GM13976 (cell line): ENCODE results near the gene IGSF8.

ENCODE experiments used
- DNase-seq: peaks from one replicate; pipeline ENCODE4 v3.0.0; 2012; ENCODE audit warnings: low spot score
- in situ Hi-C: fragments of 300-500 bp; cut with MboI; formaldehyde crosslinking; loops from one replicate; pipeline ENCODE4 v1.12.0; 2022; ENCODE audit warnings: low sequenced_read_pairs, mixed read lengths, inconsistent platforms; ENCODE audit not compliant: unreplicated experiment
- TF ChIP-seq, protein P1 (sequence below): IDR thresholded peaks from 2 replicates; pipeline ENCODE4 v1.5.1; 2012; ENCODE audit warnings: borderline replicate concordance, mild to moderate bottlenecking; ENCODE audit not compliant: insufficient read depth; ENCODE audit errors: extremely low read depth, missing control alignments, control extremely low read depth

Gene IGSF8

GRCh38 chr1:160064164-160064563, 34.3 kb downstream of the IGSF8 start:
- DNase-seq = no peak
- TF ChIP-seq, protein P1, sequence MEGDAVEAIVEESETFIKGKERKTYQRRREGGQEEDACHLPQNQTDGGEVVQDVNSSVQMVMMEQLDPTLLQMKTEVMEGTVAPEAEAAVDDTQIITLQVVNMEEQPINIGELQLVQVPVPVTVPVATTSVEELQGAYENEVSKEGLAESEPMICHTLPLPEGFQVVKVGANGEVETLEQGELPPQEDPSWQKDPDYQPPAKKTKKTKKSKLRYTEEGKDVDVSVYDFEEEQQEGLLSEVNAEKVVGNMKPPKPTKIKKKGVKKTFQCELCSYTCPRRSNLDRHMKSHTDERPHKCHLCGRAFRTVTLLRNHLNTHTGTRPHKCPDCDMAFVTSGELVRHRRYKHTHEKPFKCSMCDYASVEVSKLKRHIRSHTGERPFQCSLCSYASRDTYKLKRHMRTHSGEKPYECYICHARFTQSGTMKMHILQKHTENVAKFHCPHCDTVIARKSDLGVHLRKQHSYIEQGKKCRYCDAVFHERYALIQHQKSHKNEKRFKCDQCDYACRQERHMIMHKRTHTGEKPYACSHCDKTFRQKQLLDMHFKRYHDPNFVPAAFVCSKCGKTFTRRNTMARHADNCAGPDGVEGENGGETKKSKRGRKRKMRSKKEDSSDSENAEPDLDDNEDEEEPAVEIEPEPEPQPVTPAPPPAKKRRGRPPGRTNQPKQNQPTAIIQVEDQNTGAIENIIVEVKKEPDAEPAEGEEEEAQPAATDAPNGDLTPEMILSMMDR = no peak
- in situ Hi-C loops = no loop called here

DNA sequence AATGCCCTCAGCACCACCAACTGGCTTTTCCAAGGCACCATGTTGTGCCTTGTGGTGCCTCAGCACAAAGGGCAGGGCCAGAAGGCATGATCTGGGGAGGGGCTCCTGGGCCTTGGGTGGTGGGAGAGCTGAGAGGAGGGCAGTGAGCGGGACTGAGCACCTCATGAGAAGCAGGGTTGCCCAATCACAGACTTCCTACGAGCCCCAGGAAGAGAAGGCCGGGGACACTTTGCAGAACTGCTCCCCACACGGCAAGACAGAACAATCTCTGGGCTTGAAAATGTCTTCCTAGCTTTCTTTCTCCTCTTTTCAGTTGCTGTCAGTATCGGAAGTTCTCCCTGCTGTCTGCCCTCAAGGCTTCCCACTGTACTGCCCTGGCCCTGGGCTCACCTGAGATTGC, 35.2 kb downstream of the IGSF8 start:
- in situ Hi-C loops = no loop called here
- TF ChIP-seq, protein P1 = no peak
- no peak for DNase-seq

GRCh38 chr1:160062230-160062532, 36.2 kb downstream of the IGSF8 start:
- in situ Hi-C loops = no loop called here
- DNase-seq = no peak
- TF ChIP-seq, protein P1 = no peak

DNA sequence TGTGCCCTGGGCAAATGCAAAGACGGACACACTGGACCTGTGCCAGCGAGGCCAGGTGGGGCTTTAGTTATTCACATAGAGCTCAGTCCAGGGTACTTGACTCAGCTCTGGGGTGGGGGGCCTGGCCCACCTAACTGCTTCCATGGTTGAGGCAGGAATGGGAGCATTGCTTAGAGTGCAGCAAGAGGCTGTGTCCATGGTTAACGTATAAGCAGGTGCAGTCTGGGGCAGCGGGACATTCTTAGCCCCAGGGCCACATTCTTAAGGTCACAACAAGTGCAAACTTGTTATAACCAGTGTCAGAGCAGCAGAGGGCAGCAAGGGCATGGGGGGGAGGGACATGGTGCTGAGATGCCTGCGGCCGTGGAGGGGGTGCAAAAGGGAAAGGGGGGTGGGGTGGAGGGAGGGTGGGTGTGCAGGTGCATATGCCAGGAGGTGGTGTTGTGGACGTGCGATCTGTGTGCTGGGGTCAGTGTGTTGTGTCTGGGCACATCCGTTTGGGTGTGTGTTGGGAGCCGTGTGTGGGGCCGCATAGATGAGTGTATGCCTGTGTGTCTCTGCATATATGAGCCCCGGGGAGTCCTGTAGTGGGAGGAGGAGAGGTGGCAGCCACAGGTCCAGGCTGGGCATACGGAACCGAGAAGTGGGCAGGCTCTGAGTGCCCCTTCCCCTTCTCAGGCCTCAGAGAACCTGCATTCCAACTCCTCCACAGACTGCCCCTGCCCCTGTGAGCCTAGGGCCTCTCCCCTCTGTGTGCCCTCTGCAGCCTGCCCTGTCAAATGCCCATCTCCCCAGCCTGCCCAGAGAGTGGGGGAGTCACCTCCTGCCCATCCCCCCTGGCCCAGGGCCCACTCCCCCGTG, 36.8 kb downstream of the IGSF8 start:
- DNase-seq = no peak
- in situ Hi-C loops = no loop called here
- TF ChIP-seq, protein P1 = no peak

DNA sequence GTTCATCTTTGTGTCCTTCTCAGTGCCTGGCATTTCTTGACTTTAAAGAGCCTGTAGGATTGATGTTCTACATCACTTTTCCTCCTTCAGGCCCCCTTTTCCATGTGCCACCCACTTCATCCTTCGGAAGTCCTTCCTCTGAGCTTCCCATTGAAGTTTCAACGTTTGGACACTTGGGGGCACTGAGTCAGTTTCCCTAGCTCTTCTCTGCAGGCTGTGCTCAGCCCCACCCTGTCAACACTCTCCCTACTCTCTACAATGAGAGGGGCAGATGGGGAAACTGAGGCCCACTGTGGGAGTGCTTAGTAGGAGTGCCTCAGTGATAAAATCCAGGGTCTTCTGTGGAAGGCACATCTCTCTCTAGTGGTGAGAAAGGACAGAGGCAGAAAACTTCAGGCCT, 40.3 kb downstream of the IGSF8 start:
- DNase-seq = no peak
- in situ Hi-C loops = no loop called here
- TF ChIP-seq, protein P1 = no peak

GRCh38 chr1:160056648-160057169, 41.7 kb downstream of the IGSF8 start:
- DNase-seq = no peak
- TF ChIP-seq, protein P1 = no peak
- in situ Hi-C loops = no loop called here
